Natural killer cell (primary cell): ENCODE data around the gene C4orf50. TPM values are rescaled to one million over a fixed set of nuclear protein-coding genes. Genes with fewer than 3 reads are reported as not detected.

Source experiments
- ATAC-seq, 3 donors: fragments of 150-1000 bp in 2 of 3; fragments of 200-7000 bp in 1 of 3; cut with Tn5 transposase; 1 replicate in 1 of 3; 2 replicates in 2 of 3; pipeline ENCODE4 v1.10.0; 2021; ENCODE audit warnings: mild to moderate bottlenecking in 2 of 3, moderate library complexity in 2 of 3
- DNase-seq, 2 donors: peaks; one replicate each; pipeline versions ENCODE4 v3.0.0 to v3.0.0-alpha.2; 2013 to 2021; ENCODE audit warnings: mixed read lengths in 1 of 2
- H3K27ac ChIP-seq: one replicate; pipeline ENCODE4 v1.5.1; 2013; ENCODE audit warnings: mild to moderate bottlenecking, low read length
- H3K27me3 ChIP-seq: one replicate; pipeline ENCODE4 v1.6.1; 2013; ENCODE audit warnings: low read length; ENCODE audit not compliant: control insufficient read depth, insufficient read depth
- H3K36me3 ChIP-seq: one replicate; pipeline ENCODE4 v1.6.1; 2013; ENCODE audit warnings: low read length; ENCODE audit not compliant: control insufficient read depth, insufficient read depth
- H3K4me1 ChIP-seq: one replicate; pipeline ENCODE4 v1.6.1; 2013; ENCODE audit warnings: low read length; ENCODE audit not compliant: control insufficient read depth, insufficient read depth
- H3K4me3 ChIP-seq: one replicate; pipeline ENCODE4 v1.5.1; 2013; ENCODE audit warnings: low read length
- H3K9me3 ChIP-seq: one replicate; pipeline ENCODE4 v1.6.1; 2013; ENCODE audit warnings: low read length; ENCODE audit not compliant: control insufficient read depth, insufficient read depth
- H3K27ac Mint-ChIP-seq, 2 donors: one replicate each; pipeline ENCODE4 v1.8.0; 2022; ENCODE audit warnings: mild to moderate bottlenecking in 2 of 2, mixed read lengths in 2 of 2, moderate library complexity in 1 of 2
- H3K27me3 Mint-ChIP-seq, 2 donors: one replicate each; pipeline ENCODE4 v1.8.0; 2022; ENCODE audit warnings: low read depth in 2 of 2, mixed read lengths in 2 of 2
- H3K36me3 Mint-ChIP-seq: one replicate; pipeline ENCODE4 v1.8.0; 2022; ENCODE audit warnings: mixed read lengths
- H3K4me1 Mint-ChIP-seq, 2 donors: one replicate each; pipeline ENCODE4 v1.8.0; 2022; ENCODE audit warnings: mixed read lengths in 2 of 2
- H3K4me3 Mint-ChIP-seq: one replicate; pipeline ENCODE4 v1.8.0; 2022; ENCODE audit warnings: mild to moderate bottlenecking, moderate library complexity, mixed read lengths
- H3K9me3 Mint-ChIP-seq, 2 donors: one replicate each; pipeline ENCODE4 v1.8.0; 2022; ENCODE audit warnings: mixed read lengths in 2 of 2
- WGBS: methylation state at CpG from one replicate; pipeline ENCODE4 v1.1.7; 2013; ENCODE audit warnings: missing lambda C conversion rate; ENCODE audit not compliant: insufficient coverage; 5-methylcytosine and 5-hydroxymethylcytosine counted together
- intact Hi-C: fragments of 100-400 bp; cut with micrococcal nuclease; formaldehyde crosslinking; loops from one replicate; pipeline ENCODE4 v1.14.2; 2022
- total RNA-seq, 4 donors: library from RNA; stranded (reverse); fragments of 120-200 nt in 1 of 4; gene quantifications; one replicate each; pipeline versions ENCODE4 v1.2.3 to v1.2.4, GENCODE V29; 2013 to 2022
- TF ChIP-seq, protein P1 (sequence below): fragments of 200-600 bp; IDR thresholded peaks from one replicate; pipeline ENCODE4 v1.8.0; 2022; ENCODE audit warnings: antibody characterized with exemption

Gene C4orf50
- total RNA-seq, 3 donors from 2014 or later (not counting 1 experiment from before 2014, with no cell fraction given), result 0.63 to 2.7 (median 1.8) TPM

DNA sequence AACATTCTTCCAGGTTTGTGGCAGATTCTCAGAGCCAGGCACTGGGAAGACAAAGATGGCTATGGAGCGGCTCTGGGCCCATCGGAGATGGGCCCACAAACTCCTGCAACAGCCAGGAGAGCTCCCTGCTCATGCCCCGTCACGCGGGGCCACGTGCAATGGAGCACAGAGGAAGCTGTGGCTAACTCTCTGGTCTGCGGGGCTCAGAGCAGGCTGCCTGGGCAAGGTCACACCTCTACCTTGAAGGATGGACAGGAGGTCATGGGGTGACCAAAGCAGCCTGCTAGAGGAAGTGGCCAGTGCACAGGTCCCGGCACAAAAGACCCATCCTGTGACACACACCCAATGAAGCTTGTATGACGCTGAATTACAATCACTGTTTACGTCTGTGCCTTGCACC, 45.2 kb downstream of the C4orf50 start:
- H3K4me1 ChIP-seq, result no peaks in the 10 kb centered on the region
- intact Hi-C loops, result no loop called here
- Mint-ChIP-seq H3K4me1 (no peaks in the 10 kb centered on the region), H3K27me3 (no peaks in the 10 kb centered on the region), H3K36me3 (no peaks in the 10 kb centered on the region), H3K4me3 (no peak overlapping the region), H3K27ac (no peak overlapping the region), H3K9me3 (no peaks in the 10 kb centered on the region)
- H3K4me3 ChIP-seq, result no peak overlapping the region
- no peak for DNase-seq
- H3K27ac ChIP-seq, result no peak overlapping the region
- ATAC-seq, result no peak
- H3K36me3 ChIP-seq, result no peaks in the 10 kb centered on the region
- H3K9me3 ChIP-seq, result no peaks in the 10 kb centered on the region
- 73% methylated on average over 10 of the region's 10 CpGs for WGBS
- TF ChIP-seq, protein P1, sequence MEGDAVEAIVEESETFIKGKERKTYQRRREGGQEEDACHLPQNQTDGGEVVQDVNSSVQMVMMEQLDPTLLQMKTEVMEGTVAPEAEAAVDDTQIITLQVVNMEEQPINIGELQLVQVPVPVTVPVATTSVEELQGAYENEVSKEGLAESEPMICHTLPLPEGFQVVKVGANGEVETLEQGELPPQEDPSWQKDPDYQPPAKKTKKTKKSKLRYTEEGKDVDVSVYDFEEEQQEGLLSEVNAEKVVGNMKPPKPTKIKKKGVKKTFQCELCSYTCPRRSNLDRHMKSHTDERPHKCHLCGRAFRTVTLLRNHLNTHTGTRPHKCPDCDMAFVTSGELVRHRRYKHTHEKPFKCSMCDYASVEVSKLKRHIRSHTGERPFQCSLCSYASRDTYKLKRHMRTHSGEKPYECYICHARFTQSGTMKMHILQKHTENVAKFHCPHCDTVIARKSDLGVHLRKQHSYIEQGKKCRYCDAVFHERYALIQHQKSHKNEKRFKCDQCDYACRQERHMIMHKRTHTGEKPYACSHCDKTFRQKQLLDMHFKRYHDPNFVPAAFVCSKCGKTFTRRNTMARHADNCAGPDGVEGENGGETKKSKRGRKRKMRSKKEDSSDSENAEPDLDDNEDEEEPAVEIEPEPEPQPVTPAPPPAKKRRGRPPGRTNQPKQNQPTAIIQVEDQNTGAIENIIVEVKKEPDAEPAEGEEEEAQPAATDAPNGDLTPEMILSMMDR, result no peak
- H3K27me3 ChIP-seq, result no peaks in the 10 kb centered on the region

DNA sequence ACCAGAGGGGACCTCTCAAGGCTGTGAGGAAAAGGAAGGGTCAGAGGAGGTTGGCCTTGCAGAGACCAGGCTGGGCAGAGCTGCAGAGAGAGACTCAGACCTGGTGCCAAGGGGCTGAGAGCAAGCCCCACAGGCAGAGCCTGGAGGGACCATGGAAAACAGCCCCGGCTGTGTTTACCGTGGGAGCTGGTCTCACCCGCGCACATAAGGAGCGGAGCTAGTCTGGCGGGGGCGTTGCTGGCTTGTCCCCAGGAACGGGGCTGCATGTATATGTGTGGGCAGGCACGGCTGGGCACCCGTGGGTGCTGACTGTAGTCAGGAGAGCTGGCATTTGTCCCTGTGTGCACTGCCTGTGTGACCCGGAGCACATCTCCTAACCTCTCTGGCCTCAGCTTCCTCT, 45.7 kb downstream of the C4orf50 start:
- 87% methylated on average over 11 of the region's 11 CpGs for WGBS
- no peak overlapping the region for H3K27ac ChIP-seq
- H3K36me3 ChIP-seq, result no peaks in the 10 kb centered on the region
- H3K4me3 ChIP-seq, result no peak overlapping the region
- H3K4me1 ChIP-seq, result no peaks in the 10 kb centered on the region
- TF ChIP-seq, protein P1, result no peak
- Mint-ChIP-seq H3K36me3 (no peaks in the 10 kb centered on the region), H3K27ac (no peak overlapping the region), H3K27me3 (no peaks in the 10 kb centered on the region), H3K4me3 (no peak overlapping the region), H3K4me1 (no peaks in the 10 kb centered on the region), H3K9me3 (no peaks in the 10 kb centered on the region)
- no peaks in the 10 kb centered on the region for H3K9me3 ChIP-seq
- ATAC-seq, result no peak
- no peak for DNase-seq
- intact Hi-C loops, result no loop called here
- no peaks in the 10 kb centered on the region for H3K27me3 ChIP-seq

DNA sequence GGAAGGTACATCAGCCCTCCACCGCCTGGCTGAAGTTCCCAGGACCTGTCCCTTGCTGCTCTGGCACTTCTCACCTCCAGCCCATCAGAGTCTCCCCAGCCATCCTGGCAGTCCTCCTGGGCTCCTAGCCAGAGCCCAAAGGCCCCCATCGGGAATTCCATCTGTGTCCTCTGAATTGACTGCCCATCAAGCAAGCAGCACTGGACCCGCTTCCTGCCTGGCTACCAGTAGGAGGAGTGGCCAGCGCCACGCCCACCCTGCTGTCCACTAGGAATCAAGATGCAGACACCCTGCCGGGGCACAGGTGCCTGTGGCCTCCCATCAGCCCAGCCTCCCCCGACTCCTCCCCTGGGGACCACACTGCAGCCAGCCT, 47.2 kb downstream of the C4orf50 start:
- Mint-ChIP-seq H3K36me3 (no peaks in the 10 kb centered on the region), H3K9me3 (no peaks in the 10 kb centered on the region), H3K27me3 (no peaks in the 10 kb centered on the region), H3K27ac (no peak overlapping the region), H3K4me1 (no peaks in the 10 kb centered on the region), H3K4me3 (no peak overlapping the region)
- TF ChIP-seq, protein P1, result no peak
- no peaks in the 10 kb centered on the region for H3K9me3 ChIP-seq
- DNase-seq, result no peak
- no peaks in the 10 kb centered on the region for H3K4me1 ChIP-seq
- no peak for ATAC-seq
- H3K27me3 ChIP-seq, result no peaks in the 10 kb centered on the region
- intact Hi-C loops, result no loop called here
- 79% methylated on average over 7 of the region's 7 CpGs for WGBS
- no peaks in the 10 kb centered on the region for H3K36me3 ChIP-seq
- no peak overlapping the region for H3K4me3 ChIP-seq
- no peak overlapping the region for H3K27ac ChIP-seq

DNA sequence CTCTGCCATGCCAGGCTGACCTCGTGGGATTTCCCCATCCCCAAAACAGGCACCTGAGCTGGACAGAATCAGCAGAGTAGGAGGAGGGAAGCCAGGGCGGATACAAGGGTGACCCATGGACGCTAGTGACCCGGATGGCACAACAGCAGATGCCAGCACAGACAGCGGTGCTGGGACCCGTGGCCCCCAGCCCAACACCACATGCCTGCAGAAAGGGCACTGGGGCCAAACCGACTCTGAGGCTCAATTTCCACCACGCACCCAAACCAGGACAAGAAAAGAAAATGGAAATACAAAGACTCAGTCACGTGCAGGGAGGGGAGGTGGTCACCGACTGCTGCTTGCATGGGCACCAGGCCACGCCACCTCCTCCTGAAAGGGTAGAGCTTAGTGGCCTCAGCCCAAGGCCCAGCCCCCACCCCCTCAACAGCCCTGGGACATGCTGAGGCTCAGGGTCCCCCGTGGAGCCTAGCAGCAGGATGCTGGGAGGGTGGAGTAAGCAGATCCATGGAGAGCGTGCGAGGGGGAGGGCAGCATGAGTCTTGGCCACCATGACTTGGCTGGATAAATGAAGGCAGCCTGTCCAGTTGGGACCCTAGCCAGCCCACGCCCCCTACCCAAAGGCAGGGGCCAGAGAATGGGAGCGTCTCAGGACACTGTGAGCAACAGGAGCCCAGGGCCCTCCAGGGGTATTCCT, 47.7 kb downstream of the C4orf50 start:
- Mint-ChIP-seq H3K36me3 (no peaks in the 10 kb centered on the region), H3K4me1 (no peaks in the 10 kb centered on the region), H3K9me3 (no peaks in the 10 kb centered on the region), H3K4me3 (no peak overlapping the region), H3K27ac (no peak overlapping the region), H3K27me3 (no peaks in the 10 kb centered on the region)
- Histone ChIP-seq H3K4me1 (no peaks in the 10 kb centered on the region), H3K36me3 (no peaks in the 10 kb centered on the region), H3K9me3 (no peaks in the 10 kb centered on the region), H3K27me3 (no peaks in the 10 kb centered on the region), H3K4me3 (no peak overlapping the region), H3K27ac (no peak overlapping the region)
- 84% methylated on average over 16 of the region's 16 CpGs for WGBS
- intact Hi-C loops, result no loop called here
- DNase-seq, result no peak
- no peak for ATAC-seq
- TF ChIP-seq, protein P1, result no peak
